Breast epithelium (tissue), 4 donors: ENCODE measurements around the gene U2AF2. TPM values are rescaled to one million over a fixed set of nuclear protein-coding genes. Genes with fewer than 3 reads are reported as not detected.

Experiments used
- DNase-seq, 2 donors: peaks; one replicate each; pipeline ENCODE4 v3.0.0-alpha.2; 2019; ENCODE audit warnings: low spot score in 2 of 2
- H3K27ac ChIP-seq, 2 donors: fragments of 200-600 bp; sonication (generic) in 1 of 2; one replicate each; pipeline ENCODE4 v1.5.1; 2016 to 2019; ENCODE audit warnings: mild to moderate bottlenecking in 1 of 2
- H3K27me3 ChIP-seq, 2 donors: fragments of 200-600 bp; sonication (generic) in 1 of 2; one replicate each; pipeline versions ENCODE4 v1.5.1 to v1.6.0; 2017 to 2019; ENCODE audit warnings: control low read depth in 1 of 2, mild to moderate bottlenecking in 1 of 2
- H3K36me3 ChIP-seq: fragments of 200-600 bp; one replicate; pipeline ENCODE4 v1.5.1; 2019
- H3K4me1 ChIP-seq, 2 donors: fragments of 200-600 bp; sonication (generic); one replicate each; pipeline ENCODE4 v1.5.1; 2016 to 2019; ENCODE audit warnings: control low read depth in 1 of 2
- H3K4me3 ChIP-seq, 3 donors: fragments of 200-600 bp; sonication (generic); 1 replicate in 2 of 3; 2 replicates in 1 of 3; pipeline ENCODE4 v1.5.1; 2016 to 2019; ENCODE audit warnings: mild to moderate bottlenecking in 3 of 3, moderate library complexity in 2 of 3
- H3K9me3 ChIP-seq, 2 donors: fragments of 200-600 bp; sonication (generic) in 1 of 2; one replicate each; pipeline ENCODE4 v1.5.1; 2016 to 2019; ENCODE audit warnings: control low read depth in 1 of 2
- CTCF ChIP-seq, 3 donors: fragments of 450-650 bp; IDR thresholded peaks; one replicate each; pipeline ENCODE4 v1.5.1; 2016 to 2017; ENCODE audit warnings: antibody characterized with exemption in 3 of 3, mild to moderate bottlenecking in 3 of 3, moderate library complexity in 3 of 3
- POLR2A ChIP-seq: fragments of 450-650 bp; IDR thresholded peaks from one replicate; pipeline ENCODE4 v1.6.1; 2016; ENCODE audit warnings: antibody characterized with exemption, mild to moderate bottlenecking, moderate library complexity
- POLR2AphosphoS5 ChIP-seq, 3 donors: sonication (generic); formaldehyde crosslinking; IDR thresholded peaks; one replicate each; pipeline ENCODE4 v1.6.1; 2017; ENCODE audit warnings: antibody characterized with exemption in 3 of 3
- intact Hi-C: fragments of 100-400 bp; cut with DNase I; formaldehyde crosslinking; loops from one replicate; pipeline ENCODE4 v1.15.1; 2023; ENCODE audit warnings: low total_unique reads
- total RNA-seq, 3 donors: library from RNA; depleted of rRNA; stranded (reverse); fragments of >200 nt; gene quantifications; one replicate each; pipeline ENCODE4 v1.1.0, GENCODE V29; 2016

The U2AF2 gene
- total RNA-seq, 3 donors from 2014 or later: 82.5 to 93.4 (median 85.3) TPM

- Histone ChIP-seq H3K9me3 (no peaks in the 10 kb centered on the region), H3K27me3 (no peaks in the 10 kb centered on the region), H3K27ac (peak overlapping the region; percentile 99 to 100), H3K4me1 (peaks cover under 1 to 3% of the 10 kb centered on the region in 2 donors), H3K36me3 (no peaks in the 10 kb centered on the region), H3K4me3 (peak overlapping the region in 2 of 3 donors; percentile 98 to 100)
- no peak for DNase-seq
- TF ChIP-seq POLR2AphosphoS5 (IDR thresholded peaks at IDR 0.05): no peak
- intact Hi-C loops: no loop called here
These were observed 18.1 kb upstream of the U2AF2 start for GRCh38 chr19:55636723-55637122.

- peaks cover 3 to 5% of the 10 kb centered on the region in 2 donors for H3K4me1 ChIP-seq
- no peaks in the 10 kb centered on the region for H3K36me3 ChIP-seq
- DNase-seq: no peak
- TF ChIP-seq POLR2AphosphoS5 (IDR thresholded peaks at IDR 0.05): no peak
- no peak for TF ChIP-seq CTCF (IDR thresholded peaks at IDR 0.05)
- TF ChIP-seq POLR2A: no peak
- intact Hi-C loops: no loop called here
- H3K4me3 ChIP-seq: no peak overlapping the region
- H3K27ac ChIP-seq: no peak overlapping the region
- no peaks in the 10 kb centered on the region for H3K9me3 ChIP-seq
- H3K27me3 ChIP-seq: no peaks in the 10 kb centered on the region
These were observed 17.3 kb upstream of the U2AF2 start for GRCh38 chr19:55637534-55637933.

GRCh38 chr19:55638864-55639359, 15.9 kb upstream of the U2AF2 start:
- Histone ChIP-seq H3K27me3 (no peaks in the 10 kb centered on the region), H3K36me3 (no peaks in the 10 kb centered on the region), H3K9me3 (no peaks in the 10 kb centered on the region), H3K4me3 (no peak overlapping the region), H3K4me1 (peaks cover 3 to 5% of the 10 kb centered on the region in 2 donors), H3K27ac (no peak overlapping the region)
- no peak for DNase-seq
- intact Hi-C loops: no loop called here
- TF ChIP-seq CTCF (IDR thresholded peaks at IDR 0.05): no peak
- no peak for TF ChIP-seq POLR2A
- no peak for TF ChIP-seq POLR2AphosphoS5 (IDR thresholded peaks at IDR 0.05)

- intact Hi-C loops: no loop called here
- Histone ChIP-seq H3K4me1 (peaks cover 11 to 13% of the 10 kb centered on the region in 2 donors), H3K36me3 (no peaks in the 10 kb centered on the region), H3K27me3 (no peaks in the 10 kb centered on the region), H3K27ac (peak overlapping the region; percentile 94 to 98), H3K4me3 (peak overlapping the region; percentile 90 to 99 (median 93)), H3K9me3 (no peaks in the 10 kb centered on the region)
- peak; percentile 33 to 58 (median 58) for TF ChIP-seq CTCF (IDR thresholded peaks at IDR 0.05)
- peak in 2 of 3 donors; percentile 26 to 61 for TF ChIP-seq POLR2AphosphoS5 (IDR thresholded peaks at IDR 0.05)
- no peak for TF ChIP-seq POLR2A
- peak in 1 of 2 donors; percentile 71 for DNase-seq
These were observed 14.7 kb upstream of the U2AF2 start for GRCh38 chr19:55640043-55640576.

- no peaks in the 10 kb centered on the region for H3K27me3 ChIP-seq
- intact Hi-C loops: no loop called here
- peak; percentile 63 to 64 for DNase-seq
- peak within 1 kb of the TSS; percentile 90 to 99 (median 93) for H3K4me3 ChIP-seq
- peaks cover 11 to 13% of the 10 kb centered on the region in 2 donors for H3K4me1 ChIP-seq
- no peaks in the 10 kb centered on the region for H3K9me3 ChIP-seq
- H3K36me3 ChIP-seq: no peaks in the 10 kb centered on the region
- peak within 1 kb of the TSS; percentile 94 to 98 for H3K27ac ChIP-seq
- TF ChIP-seq POLR2AphosphoS5 (IDR thresholded peaks at IDR 0.05): peak in 1 of 3 donors; percentile 7
- TF ChIP-seq POLR2A: no peak
These were observed 14.0 kb upstream of the U2AF2 start, which contains the start of gene ZNF580 for GRCh38 chr19:55640577-55641425. TSS of gene ZNF580 (plus strand) at chr19:55641002. CDS start at chr19:55642509, 1,507 bp downstream.
